Caco-2 (cell line): ENCODE results near the gene RBM18. TPM values are rescaled to one million over a fixed set of nuclear protein-coding genes. Genes with fewer than 3 reads are reported as not detected.

ENCODE experiments used
- BruUV-seq: library from RNA; stranded (reverse); fragments of 400-500 nt; replicated peaks from 2 replicates; lab custom pipeline; 2021; lab: Mats Ljungman, UMichigan
- CTCF ChIA-PET: fragments of 300-600 bp; sonication (Branson Sonifier 250); formaldehyde crosslinking; loops from one replicate; lab custom pipeline; 2022; ENCODE audit warnings: antibody characterized with exemption; lab: Charles Lee
- POLR2A ChIA-PET: fragments of 300-600 bp; sonication (Branson Sonifier 250); formaldehyde crosslinking; loops from one replicate; lab custom pipeline; 2022; ENCODE audit warnings: antibody characterized with exemption; lab: Charles Lee
- DNase-seq, 2 experiments: peaks; one replicate each; pipeline versions ENCODE4 v3.0.0 to v3.0.0-alpha.2; 2020 to 2022
- H3K27me3 ChIP-seq: replicated peaks from 2 replicates; pipeline ENCODE4 v1.6.0; 2011; ENCODE audit warnings: low read length; ENCODE audit not compliant: control insufficient read depth, insufficient read depth
- H3K36me3 ChIP-seq: 2 replicates; pipeline ENCODE4 v1.5.1; 2011; ENCODE audit warnings: low read length; ENCODE audit not compliant: control insufficient read depth, insufficient read depth
- H3K4me1 ChIP-seq: fragments of 250-450 bp; sonication (Bioruptor Pico); 2 replicates; pipeline ENCODE4 v1.5.1; 2020; ENCODE audit warnings: mild to moderate bottlenecking
- H3K4me3 ChIP-seq: 2 replicates; pipeline ENCODE4 v1.5.1; 2011; ENCODE audit warnings: low read depth, mild to moderate bottlenecking, control low read depth, low read length
- H3K9me3 ChIP-seq: fragments of 250-450 bp; sonication (Bioruptor Pico); 2 replicates; pipeline ENCODE4 v1.5.1; 2020; ENCODE audit warnings: mild to moderate bottlenecking, moderate library complexity
- H3K27ac Mint-ChIP-seq: one replicate; pipeline ENCODE4 v1.8.0; 2022; ENCODE audit warnings: mixed read lengths; ENCODE audit not compliant: unreplicated experiment
- H3K27me3 Mint-ChIP-seq: one replicate; pipeline ENCODE4 v1.8.0; 2022; ENCODE audit warnings: mixed read lengths; ENCODE audit not compliant: insufficient read depth, unreplicated experiment
- H3K36me3 Mint-ChIP-seq: one replicate; pipeline ENCODE4 v1.8.0; 2022; ENCODE audit warnings: mild to moderate bottlenecking, mixed read lengths; ENCODE audit not compliant: insufficient read depth, unreplicated experiment
- H3K4me1 Mint-ChIP-seq: one replicate; pipeline ENCODE4 v1.8.0; 2022; ENCODE audit warnings: low read depth, mixed read lengths; ENCODE audit not compliant: unreplicated experiment
- H3K4me3 Mint-ChIP-seq: one replicate; pipeline ENCODE4 v1.8.0; 2022; ENCODE audit warnings: mild to moderate bottlenecking, moderate library complexity, mixed read lengths; ENCODE audit not compliant: unreplicated experiment
- H3K9me3 Mint-ChIP-seq: one replicate; pipeline ENCODE4 v1.8.0; 2022; ENCODE audit warnings: mixed read lengths; ENCODE audit not compliant: unreplicated experiment
- CTCF ChIP-seq, 2 experiments: fragments of 200-600 bp in 1 of 2; IDR thresholded peaks; 1 replicate in 1 of 2; 2 replicates in 1 of 2; pipeline versions ENCODE4 v1.5.1 to v1.8.0; 2011 to 2022; ENCODE audit warnings: antibody characterized with exemption in 1 of 2, control low read depth in 1 of 2, inconsistent platforms in 1 of 2, low read depth in 1 of 2, low read length in 1 of 2, mild to moderate bottlenecking in 1 of 2, moderate library complexity in 1 of 2; ENCODE audit not compliant: insufficient read depth in 1 of 2, severe bottlenecking in 1 of 2, unreplicated experiment in 1 of 2
- intact Hi-C: fragments of 100-400 bp; cut with micrococcal nuclease; formaldehyde crosslinking; loops from one replicate; pipeline ENCODE4 v1.10.0; 2022; ENCODE audit not compliant: unreplicated experiment
- total RNA-seq: library from RNA; stranded (reverse); gene quantifications from 2 replicates; pipeline ENCODE4 v1.2.3, GENCODE V29; 2022

RBM18 gene
- total RNA-seq, 1 experiment from 2014 or later: 20.6 TPM

GRCh38 chr9:122218935-122219855 is 45.4 kb downstream of the RBM18 start:
- intact Hi-C loops: no loop called here
- no peaks in the 10 kb centered on the region for H3K36me3 ChIP-seq
- no TSS peak for BruUV-seq
- no peaks in the 10 kb centered on the region for H3K27me3 ChIP-seq
- no peak overlapping the region for H3K27ac Mint-ChIP-seq
- no peak overlapping the region for H3K4me3 Mint-ChIP-seq
- DNase-seq: no peak
- no peaks in the 10 kb centered on the region for H3K4me1 Mint-ChIP-seq
- H3K4me3 ChIP-seq: no peak overlapping the region
- no peaks in the 10 kb centered on the region for H3K4me1 ChIP-seq
- TF ChIP-seq CTCF (IDR thresholded peaks at IDR 0.05; ENCODE audit: insufficient read depth in 1 of 2, low read depth in 1 of 2, low read length in 1 of 2, severe bottlenecking in 1 of 2, unreplicated experiment in 1 of 2): no peak
- ChIA-PET POLR2A (no interaction called here), CTCF (no interaction called here)
- H3K27me3 Mint-ChIP-seq: peaks cover 3% of the 10 kb centered on the region
- H3K9me3 Mint-ChIP-seq: no peaks in the 10 kb centered on the region
- H3K36me3 Mint-ChIP-seq: no peaks in the 10 kb centered on the region
- H3K9me3 ChIP-seq: no peaks in the 10 kb centered on the region

- no peaks in the 10 kb centered on the region for H3K36me3 ChIP-seq
- no peak overlapping the region for H3K4me3 ChIP-seq
- no TSS peak for BruUV-seq
- H3K4me1 ChIP-seq: no peaks in the 10 kb centered on the region
- H3K27me3 ChIP-seq: no peaks in the 10 kb centered on the region
- Mint-ChIP-seq H3K27ac (no peak overlapping the region), H3K4me1 (no peaks in the 10 kb centered on the region), H3K36me3 (no peaks in the 10 kb centered on the region), H3K9me3 (no peaks in the 10 kb centered on the region), H3K4me3 (no peak overlapping the region), H3K27me3 (peaks cover 3% of the 10 kb centered on the region)
- no peak for TF ChIP-seq CTCF (IDR thresholded peaks at IDR 0.05; ENCODE audit: insufficient read depth in 1 of 2, low read depth in 1 of 2, low read length in 1 of 2, severe bottlenecking in 1 of 2, unreplicated experiment in 1 of 2)
- no peak for DNase-seq
- ChIA-PET CTCF (interaction anchor here (0.6 kb wide), 2 partner anchors 46 to 859 kb away, joined by 3 to 4 read pairs; partner anchors contain the start of genes MRRF and RBM18), POLR2A (no interaction called here)
- intact Hi-C loops: no loop called here
- no peaks in the 10 kb centered on the region for H3K9me3 ChIP-seq
Measured at GRCh38 chr9:122218071-122218934, 46.3 kb downstream of the RBM18 start.

- H3K4me1 ChIP-seq: peaks cover 4% of the 10 kb centered on the region; the same call in 1 of the 2 replicates
- Mint-ChIP-seq H3K27me3 (peaks cover 3% of the 10 kb centered on the region), H3K9me3 (no peaks in the 10 kb centered on the region), H3K4me3 (no peak overlapping the region), H3K36me3 (no peaks in the 10 kb centered on the region), H3K4me1 (peaks cover 4% of the 10 kb centered on the region), H3K27ac (no peak overlapping the region)
- no peak for TF ChIP-seq CTCF (IDR thresholded peaks at IDR 0.05; ENCODE audit: insufficient read depth in 1 of 2, low read depth in 1 of 2, low read length in 1 of 2, severe bottlenecking in 1 of 2, unreplicated experiment in 1 of 2)
- H3K27me3 ChIP-seq: no peaks in the 10 kb centered on the region
- no TSS peak for BruUV-seq
- intact Hi-C loops: no loop called here
- ChIA-PET POLR2A (no interaction called here), CTCF (interaction anchor here (0.6 kb wide), 2 partner anchors 47 to 860 kb away, joined by 3 to 4 read pairs; partner anchors contain the start of genes MRRF and RBM18)
- no peak for DNase-seq
- no peaks in the 10 kb centered on the region for H3K36me3 ChIP-seq
- no peak overlapping the region for H3K4me3 ChIP-seq
- no peaks in the 10 kb centered on the region for H3K9me3 ChIP-seq
Measured at GRCh38 chr9:122217640-122218039, 47.0 kb downstream of the RBM18 start.
